Sigmoid colon (tissue), 7 donors: Measurements from ENCODE around the gene KPNA6. TPM values are rescaled to one million over a fixed set of nuclear protein-coding genes. Genes with fewer than 3 reads are reported as not detected.
A peak's percentile ranks its signal among the peaks of the same experiment; 100 is the strongest.

Source experiments
- DNase-seq: peaks from one replicate; pipeline ENCODE4 v3.0.0-alpha.2; 2019
- H3K27ac ChIP-seq, 4 donors: fragments of 200-600 bp; sonication (generic); one replicate each; pipeline ENCODE4 v1.5.1; 2016 to 2019; ENCODE audit warnings: mild to moderate bottlenecking in 1 of 4
- H3K27me3 ChIP-seq, 3 donors: fragments of 200-600 bp; sonication (generic); one replicate each; pipeline ENCODE4 v1.5.1; 2019; ENCODE audit warnings: mild to moderate bottlenecking in 1 of 3
- H3K36me3 ChIP-seq, 4 donors: fragments of 200-600 bp; sonication (generic); one replicate each; pipeline ENCODE4 v1.5.1; 2016 to 2019
- H3K4me1 ChIP-seq, 4 donors: fragments of 200-600 bp; sonication (generic); one replicate each; pipeline ENCODE4 v1.5.1; 2017 to 2019
- H3K4me3 ChIP-seq, 4 donors: fragments of 200-600 bp; sonication (generic); one replicate each; pipeline ENCODE4 v1.5.1; 2017 to 2019; ENCODE audit warnings: mild to moderate bottlenecking in 2 of 4, moderate library complexity in 1 of 4
- H3K9me3 ChIP-seq, 4 donors: fragments of 200-600 bp in 3 of 4; sonication (generic) in 3 of 4; one replicate each; pipeline versions ENCODE4 v1.5.1 to v1.6.1; 2013 to 2019
- CTCF ChIP-seq, 4 experiments: fragments of 450-650 bp in 3 of 4; fragments of 200-600 bp in 1 of 4; IDR thresholded peaks; one replicate each; pipeline ENCODE4 v1.5.1; 2016 to 2019; ENCODE audit warnings: antibody characterized with exemption in 4 of 4, mild to moderate bottlenecking in 3 of 4, moderate library complexity in 2 of 4
- EP300 ChIP-seq, 4 donors: sonication (generic); formaldehyde crosslinking; IDR thresholded peaks; one replicate each; pipeline ENCODE4 v1.6.1; 2017; ENCODE audit warnings: antibody characterized with exemption in 4 of 4
- POLR2A ChIP-seq, 2 donors: fragments of 450-650 bp; IDR thresholded peaks; one replicate each; pipeline ENCODE4 v1.6.1; 2016; ENCODE audit warnings: antibody characterized with exemption in 2 of 2, mild to moderate bottlenecking in 2 of 2, moderate library complexity in 2 of 2
- POLR2AphosphoS5 ChIP-seq, 4 donors: sonication (generic); formaldehyde crosslinking; IDR thresholded peaks; one replicate each; pipeline ENCODE4 v1.6.1; 2017; ENCODE audit warnings: antibody characterized with exemption in 4 of 4
- WGBS, 2 donors: extraction: QIAGEN DNeasy Blood & Tissue Kit; methylation state at CpG; one replicate each; pipeline ENCODE4 v1.1.7; 2013; 5-methylcytosine and 5-hydroxymethylcytosine counted together
- intact Hi-C: fragments of 100-400 bp; cut with DNase I; formaldehyde crosslinking; loops from one replicate; pipeline ENCODE4 v1.15.1; 2023
- polyA plus RNA-seq, 3 donors: library from polyadenylated mRNA; stranded (reverse); fragments of 200-250 nt; gene quantifications; one replicate each; pipeline ENCODE4 v1.2.3, GENCODE V29; 2013
- total RNA-seq, 4 donors: library from RNA; depleted of rRNA; stranded (reverse); fragments of >200 nt; gene quantifications; one replicate each; pipeline ENCODE4 v1.1.0, GENCODE V29; 2016
- donor health status: healthy with polysubstance abuse.
- donor health status: Bipolar disorder and iron deficiency.
- donor health status: healthy.

KPNA6 gene
- total and polyA plus RNA-seq, 7 donors: 6.0 to 47.0 (median 33.4) TPM

- Histone ChIP-seq H3K9me3 (no peaks in the 10 kb centered on the region), H3K36me3 (peaks cover 0 to 2% (median 0%) of the 10 kb centered on the region in 4 donors), H3K27me3 (no peaks in the 10 kb centered on the region), H3K4me1 (peaks cover 0 to 23% (median 17%) of the 10 kb centered on the region in 4 donors), H3K4me3 (no peak within 1 kb of the TSS), H3K27ac (no peak within 1 kb of the TSS)
- TF ChIP-seq CTCF (IDR thresholded peaks at IDR 0.05): no peak
- no peak for TF ChIP-seq POLR2AphosphoS5 (IDR thresholded peaks at IDR 0.05)
- TF ChIP-seq EP300 (IDR thresholded peaks at IDR 0.05): no peak
- no peak for TF ChIP-seq POLR2A (IDR thresholded peaks at IDR 0.05)
- WGBS, 2 donors: 21 to 70% methylated on average over 5 of the region's 5 CpGs
- DNase-seq: no peak
- intact Hi-C loops: loop anchor here (5.0 kb wide), 1 partner anchor 183 kb away; the partner anchor contains the start of gene BSDC1
These were observed 101.1 kb downstream of the KPNA6 start, which contains the start of gene DCDC2B for GRCh38 chr1:32208891-32209328. TSS of gene DCDC2B (plus strand) at chr1:32209089. CDS start at chr1:32209094, 5 bp downstream.

- WGBS, 2 donors: 18 to 62% methylated on average over 10 of the region's 10 CpGs
- TF ChIP-seq CTCF (IDR thresholded peaks at IDR 0.05) (peak; percentile 17 to 58 (median 49)), POLR2A (IDR thresholded peaks at IDR 0.05) (no peak), EP300 (IDR thresholded peaks at IDR 0.05) (no peak), POLR2AphosphoS5 (IDR thresholded peaks at IDR 0.05) (no peak)
- Histone ChIP-seq H3K9me3 (no peaks in the 10 kb centered on the region), H3K27me3 (no peaks in the 10 kb centered on the region), H3K27ac (peak overlapping the region in 1 of 4 donors; percentile 34), H3K4me1 (peaks cover 0 to 8% (median 3%) of the 10 kb centered on the region in 4 donors), H3K4me3 (no peak overlapping the region), H3K36me3 (peaks cover 0 to 56% (median 14%) of the 10 kb centered on the region in 4 donors)
- intact Hi-C loops: loop anchor here (5.0 kb wide), 1 partner anchor 196 kb away; no protein-coding TSS in a partner anchor
- DNase-seq: no peak
These were observed 108.0 kb downstream of the KPNA6 start for GRCh38 chr1:32215629-32216480.

GRCh38 chr1:32216566-32216965 lies 108.7 kb downstream of the KPNA6 start:
- H3K4me1 ChIP-seq: peaks cover 0 to 16% (median 10%) of the 10 kb centered on the region in 4 donors
- intact Hi-C loops: loop anchor here (5.0 kb wide), 1 partner anchor 196 kb away; no protein-coding TSS in a partner anchor
- H3K4me3 ChIP-seq: no peak overlapping the region
- 80 to 83% methylated on average over 5 of the region's 5 CpGs for WGBS, 2 donors
- no peaks in the 10 kb centered on the region for H3K27me3 ChIP-seq
- no peak for DNase-seq
- H3K36me3 ChIP-seq: peaks cover 0 to 56% (median 14%) of the 10 kb centered on the region in 4 donors
- H3K27ac ChIP-seq: no peak overlapping the region
- TF ChIP-seq EP300 (IDR thresholded peaks at IDR 0.05) (no peak), POLR2A (IDR thresholded peaks at IDR 0.05) (no peak), POLR2AphosphoS5 (IDR thresholded peaks at IDR 0.05) (no peak), CTCF (IDR thresholded peaks at IDR 0.05) (no peak)
- no peaks in the 10 kb centered on the region for H3K9me3 ChIP-seq

- Histone ChIP-seq H3K27me3 (no peaks in the 10 kb centered on the region), H3K4me3 (no peak overlapping the region), H3K36me3 (peaks cover 0 to 56% (median 14%) of the 10 kb centered on the region in 4 donors), H3K9me3 (no peaks in the 10 kb centered on the region), H3K4me1 (peaks cover 0 to 28% (median 23%) of the 10 kb centered on the region in 4 donors), H3K27ac (no peak overlapping the region)
- intact Hi-C loops: loop anchor here (5.0 kb wide), 1 partner anchor 193 kb away; no protein-coding TSS in a partner anchor
- WGBS, 2 donors: 91 to 92% methylated on average over 7 of the region's 7 CpGs
- TF ChIP-seq POLR2AphosphoS5 (IDR thresholded peaks at IDR 0.05): no peak
- TF ChIP-seq EP300 (IDR thresholded peaks at IDR 0.05): no peak
- no peak for TF ChIP-seq CTCF (IDR thresholded peaks at IDR 0.05)
- no peak for TF ChIP-seq POLR2A (IDR thresholded peaks at IDR 0.05)
- no peak for DNase-seq
These were observed 111.2 kb downstream of the KPNA6 start for GRCh38 chr1:32219022-32219421.
